SU-DHL-6 (cell line): Measurements from ENCODE around the gene TACR1.

Experiments
- CTCF ChIP-seq: fragments of 200-600 bp; sonication (generic); IDR thresholded peaks from one replicate; pipeline ENCODE4 v1.5.1; 2017; ENCODE audit warnings: antibody characterized with exemption, mild to moderate bottlenecking, low read length, moderate library complexity; ENCODE audit not compliant: insufficient read depth, poor library complexity, severe bottlenecking
- EZH2phosphoT487 ChIP-seq: fragments of 200-600 bp; sonication (generic), shearing (Covaris generic); conservative IDR thresholded peaks from 2 replicates; pipeline ENCODE4 v1.6.1; 2018; ENCODE audit warnings: mild to moderate bottlenecking, antibody characterized with exemption, low read length, moderate library complexity, mixed read lengths

GRCh38 chr2:75047992-75048625 lies 151.2 kb downstream of the TACR1 start:
- TF ChIP-seq CTCF (no peak), EZH2phosphoT487 (no peak)
